ENCODE results near the gene ADNP. TPM values are rescaled to one million over a fixed set of nuclear protein-coding genes. Genes with fewer than 3 reads are reported as not detected.

ADNP gene
- total RNA-seq, 5 donors from 2014 or later (not counting 1 experiment from before 2014, with no cell fraction given) = 57.4 to 66.8 (median 61.7) TPM

DNA sequence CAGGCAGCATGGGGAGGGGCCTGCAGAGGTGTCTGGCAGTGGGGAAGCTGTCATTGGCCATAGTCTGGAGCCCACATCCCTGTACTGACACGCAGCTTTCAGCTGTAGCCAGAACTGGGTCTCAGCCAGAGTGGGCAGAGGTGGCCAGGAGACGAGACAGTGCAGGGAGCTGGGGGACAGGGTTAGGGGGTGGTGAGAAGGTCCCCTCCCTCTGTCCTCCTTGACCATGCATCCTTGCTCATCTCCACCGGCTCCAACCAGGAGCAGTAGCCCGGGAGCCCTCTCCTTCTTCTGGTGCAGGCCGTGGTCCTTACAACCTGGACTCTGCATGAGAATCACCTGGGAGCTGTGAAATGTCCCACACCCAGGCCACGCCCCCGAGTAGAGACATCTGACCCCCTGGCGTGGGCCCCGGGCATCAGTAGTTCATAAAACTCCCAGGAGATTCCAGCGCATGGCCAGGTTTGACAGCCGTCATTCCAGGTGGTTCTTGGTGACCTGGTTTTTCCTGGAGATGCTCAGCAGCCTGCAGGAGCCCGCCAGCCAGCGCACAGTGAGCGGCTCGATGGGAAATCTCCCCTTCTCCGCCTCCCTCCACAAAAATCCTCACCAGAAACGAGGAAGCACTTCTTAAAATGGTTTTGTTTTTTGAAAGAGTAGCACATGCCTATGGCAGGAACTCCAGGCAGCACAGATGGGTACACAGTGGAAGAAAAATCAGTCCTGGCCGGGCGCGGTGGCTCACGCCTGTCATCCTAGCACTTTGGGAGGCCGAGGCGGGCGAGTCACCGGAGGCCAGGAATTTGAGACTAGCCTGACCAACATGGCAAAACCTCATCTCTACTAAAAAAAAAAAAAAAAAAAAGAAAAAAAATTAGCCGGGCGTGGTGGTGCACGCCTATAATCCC lies 56.2 kb downstream of the ADNP start:
- 90% methylated on average over 9 of the region's 28 CpGs for WGBS (ENCODE audit: insufficient coverage)
- H3K4me1 Mint-ChIP-seq = no peaks in the 10 kb centered on the region
- DNase-seq (no peak), ATAC-seq (replicated peaks in 1 of 4) (no peak)
- H3K9me3 ChIP-seq = no peaks in the 10 kb centered on the region
- no peak overlapping the region for H3K27ac ChIP-seq (ENCODE audit: low read length)
- ChIA-PET CTCF (no interaction called here), POLR2A (no interaction called here)
- no peak overlapping the region for H3K4me3 ChIP-seq (ENCODE audit: control insufficient read depth in 1 of 2, extremely low read depth in 1 of 2, low read length in 1 of 2)
- peaks cover 13% of the 10 kb centered on the region for H3K36me3 Mint-ChIP-seq
- no peaks in the 10 kb centered on the region for H3K27me3 ChIP-seq (replicated peaks in 1 of 2; ENCODE audit: control insufficient read depth in 2 of 2, extremely low read depth in 1 of 2, insufficient read depth in 2 of 2, low read length in 1 of 2)
- no peaks in the 10 kb centered on the region for H3K9me3 Mint-ChIP-seq
- no peak overlapping the region for H3K27ac Mint-ChIP-seq
- H3K4me1 ChIP-seq (ENCODE audit: control insufficient read depth in 1 of 2, extremely low read depth in 1 of 2, insufficient read depth in 2 of 2, low read length in 2 of 2) = no peaks in the 10 kb centered on the region
- no peaks in the 10 kb centered on the region for H3K27me3 Mint-ChIP-seq
- H3K36me3 ChIP-seq (ENCODE audit: control insufficient read depth in 2 of 2, extremely low read depth in 1 of 2, insufficient read depth in 1 of 2, low read length in 1 of 2) = peaks cover 2 to 12% of the 10 kb centered on the region in 2 donors
- H3K4me3 Mint-ChIP-seq = no peak overlapping the region

DNA sequence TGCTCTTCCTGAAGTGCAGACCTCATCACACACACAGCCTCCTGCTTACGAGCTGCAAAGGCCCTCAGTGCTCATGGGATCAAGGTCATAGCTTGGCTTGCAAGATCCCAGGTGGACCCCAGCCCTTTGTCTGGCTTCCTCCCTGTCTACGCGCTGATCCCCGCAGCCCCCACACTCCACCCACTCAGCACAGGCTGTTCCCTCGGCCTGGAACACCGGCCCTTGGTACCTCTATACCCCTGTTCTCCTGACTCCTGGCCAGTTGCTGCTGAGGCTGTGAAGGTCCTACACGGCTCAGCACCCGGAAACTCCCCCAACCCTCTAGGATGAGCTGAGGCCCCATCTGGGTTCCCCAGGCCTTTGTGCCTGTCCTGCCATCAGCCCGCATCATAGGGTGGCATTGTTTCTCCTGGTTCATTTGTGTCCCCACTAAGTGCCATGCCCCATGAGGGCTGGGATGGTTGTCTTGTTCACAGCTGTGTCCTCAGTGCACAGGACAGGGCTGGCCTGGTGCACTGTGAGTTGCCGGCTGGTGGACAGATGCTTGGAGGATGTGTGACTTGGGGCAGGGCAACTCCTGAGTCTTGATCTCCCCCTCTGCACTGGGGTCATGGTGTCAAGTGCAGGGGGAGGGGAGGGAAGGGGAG lies 57.0 kb downstream of the ADNP start:
- no peak for ATAC-seq (replicated peaks in 1 of 4)
- Histone ChIP-seq H3K27ac (ENCODE audit: low read length) (no peak overlapping the region), H3K4me3 (ENCODE audit: control insufficient read depth in 1 of 2, extremely low read depth in 1 of 2, low read length in 1 of 2) (no peak overlapping the region), H3K36me3 (ENCODE audit: control insufficient read depth in 2 of 2, extremely low read depth in 1 of 2, insufficient read depth in 1 of 2, low read length in 1 of 2) (peaks cover 2 to 10% of the 10 kb centered on the region in 2 donors), H3K4me1 (ENCODE audit: control insufficient read depth in 1 of 2, extremely low read depth in 1 of 2, insufficient read depth in 2 of 2, low read length in 2 of 2) (no peaks in the 10 kb centered on the region), H3K27me3 (replicated peaks in 1 of 2; ENCODE audit: control insufficient read depth in 2 of 2, extremely low read depth in 1 of 2, insufficient read depth in 2 of 2, low read length in 1 of 2) (no peaks in the 10 kb centered on the region), H3K9me3 (no peaks in the 10 kb centered on the region)
- no peaks in the 10 kb centered on the region for H3K27me3 Mint-ChIP-seq
- no peak overlapping the region for H3K27ac Mint-ChIP-seq
- no peaks in the 10 kb centered on the region for H3K4me1 Mint-ChIP-seq
- WGBS (ENCODE audit: insufficient coverage) = 90% methylated on average over 9 of the region's 10 CpGs
- ChIA-PET CTCF (no interaction called here), POLR2A (no interaction called here)
- DNase-seq = no peak
- no peak overlapping the region for H3K4me3 Mint-ChIP-seq
- no peaks in the 10 kb centered on the region for H3K9me3 Mint-ChIP-seq
- peaks cover 12% of the 10 kb centered on the region for H3K36me3 Mint-ChIP-seq

DNA sequence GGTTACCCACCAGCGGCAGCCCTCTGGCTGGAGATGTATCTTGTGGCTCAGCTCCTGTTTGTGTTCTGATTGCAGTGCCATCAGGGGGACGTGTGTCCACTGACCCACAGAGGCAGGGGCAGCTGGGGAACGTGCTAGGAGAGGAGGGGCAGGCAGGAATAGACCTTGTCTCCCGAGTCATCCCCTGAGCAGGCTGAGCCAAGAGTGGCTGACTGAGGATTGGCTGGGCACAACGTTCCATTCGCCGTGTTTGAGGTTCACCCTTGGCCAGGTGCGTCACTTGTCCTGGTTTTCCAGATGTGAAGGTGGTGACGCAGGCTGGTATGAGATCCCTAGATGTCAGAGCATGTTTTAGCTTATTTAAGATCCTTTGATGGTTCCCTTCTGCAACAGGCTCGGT lies 57.7 kb downstream of the ADNP start:
- Histone ChIP-seq H3K36me3 (ENCODE audit: control insufficient read depth in 2 of 2, extremely low read depth in 1 of 2, insufficient read depth in 1 of 2, low read length in 1 of 2) (peaks cover 2 to 7% of the 10 kb centered on the region in 2 donors), H3K27ac (ENCODE audit: low read length) (no peak overlapping the region), H3K27me3 (replicated peaks in 1 of 2; ENCODE audit: control insufficient read depth in 2 of 2, extremely low read depth in 1 of 2, insufficient read depth in 2 of 2, low read length in 1 of 2) (no peaks in the 10 kb centered on the region), H3K9me3 (no peaks in the 10 kb centered on the region), H3K4me3 (ENCODE audit: control insufficient read depth in 1 of 2, extremely low read depth in 1 of 2, low read length in 1 of 2) (no peak overlapping the region), H3K4me1 (ENCODE audit: control insufficient read depth in 1 of 2, extremely low read depth in 1 of 2, insufficient read depth in 2 of 2, low read length in 2 of 2) (no peaks in the 10 kb centered on the region)
- H3K4me3 Mint-ChIP-seq = no peak overlapping the region
- ATAC-seq (replicated peaks in 1 of 4) (no peak), DNase-seq (no peak)
- no peaks in the 10 kb centered on the region for H3K4me1 Mint-ChIP-seq
- peaks cover 9% of the 10 kb centered on the region for H3K36me3 Mint-ChIP-seq
- 93% methylated on average over 8 of the region's 10 CpGs for WGBS (ENCODE audit: insufficient coverage)
- no peak overlapping the region for H3K27ac Mint-ChIP-seq
- ChIA-PET POLR2A (no interaction called here), CTCF (no interaction called here)
- H3K9me3 Mint-ChIP-seq = no peaks in the 10 kb centered on the region
- H3K27me3 Mint-ChIP-seq = no peaks in the 10 kb centered on the region

DNA sequence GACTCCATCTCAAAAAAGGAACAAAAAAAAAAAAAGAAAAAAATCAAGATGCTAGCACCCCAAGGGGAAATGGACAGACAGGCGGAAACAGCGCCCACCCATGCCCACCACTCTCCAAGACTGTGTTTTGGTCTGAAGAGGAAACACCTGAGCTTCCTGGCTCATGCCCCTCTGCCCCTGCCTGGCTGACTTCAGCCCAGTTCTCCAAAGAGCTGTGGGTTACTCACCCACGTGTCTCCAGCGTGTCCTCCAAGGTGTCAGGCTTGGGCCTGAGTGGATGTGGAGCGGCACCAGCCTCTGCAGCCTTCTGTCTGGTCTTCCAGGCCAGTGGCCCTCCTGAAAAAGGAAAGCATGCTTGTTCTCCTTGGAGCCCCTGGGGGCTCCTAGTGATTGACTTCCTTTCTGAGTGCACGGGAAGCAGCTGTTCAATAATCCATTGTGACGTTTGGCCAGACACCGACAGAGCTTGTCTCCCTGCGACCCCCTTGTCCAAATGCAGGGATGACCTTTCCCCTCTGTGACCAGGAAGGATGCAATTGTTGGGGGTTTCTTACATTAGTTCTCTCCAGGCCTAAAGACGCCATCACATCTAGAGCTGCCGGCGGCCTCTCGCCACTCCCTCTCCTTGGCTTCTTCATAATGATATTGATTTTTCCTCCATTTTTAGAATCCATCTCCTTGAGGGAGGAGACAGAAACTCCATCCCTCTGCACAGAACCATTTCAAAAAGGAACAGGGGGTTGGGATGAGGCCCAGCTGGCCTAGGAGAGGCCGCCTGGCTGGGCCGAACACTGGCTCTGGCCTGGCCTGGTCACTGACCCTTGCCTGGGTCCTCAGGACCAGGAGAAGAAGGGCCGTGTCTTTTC lies 58.4 kb downstream of the ADNP start:
- Histone ChIP-seq H3K36me3 (ENCODE audit: control insufficient read depth in 2 of 2, extremely low read depth in 1 of 2, insufficient read depth in 1 of 2, low read length in 1 of 2) (peaks cover 2 to 7% of the 10 kb centered on the region in 2 donors), H3K27me3 (replicated peaks in 1 of 2; ENCODE audit: control insufficient read depth in 2 of 2, extremely low read depth in 1 of 2, insufficient read depth in 2 of 2, low read length in 1 of 2) (no peaks in the 10 kb centered on the region), H3K9me3 (no peaks in the 10 kb centered on the region), H3K4me1 (ENCODE audit: control insufficient read depth in 1 of 2, extremely low read depth in 1 of 2, insufficient read depth in 2 of 2, low read length in 2 of 2) (no peaks in the 10 kb centered on the region), H3K27ac (ENCODE audit: low read length) (no peak overlapping the region), H3K4me3 (ENCODE audit: control insufficient read depth in 1 of 2, extremely low read depth in 1 of 2, low read length in 1 of 2) (no peak overlapping the region)
- ChIA-PET POLR2A (interaction anchor here in 1 of 2 donors (0.7 kb wide), 1 partner anchor 48 kb away, joined by 4 read pairs; no protein-coding TSS in a partner anchor), CTCF (interaction anchor here in 1 of 2 donors (0.7 kb wide), 1 partner anchor 591 kb away, joined by 3 read pairs; no protein-coding TSS in a partner anchor)
- DNase-seq = no peak
- no peaks in the 10 kb centered on the region for H3K4me1 Mint-ChIP-seq
- H3K27ac Mint-ChIP-seq = no peak overlapping the region
- no peak overlapping the region for H3K4me3 Mint-ChIP-seq
- no peaks in the 10 kb centered on the region for H3K27me3 Mint-ChIP-seq
- peaks cover 15% of the 10 kb centered on the region for H3K36me3 Mint-ChIP-seq
- H3K9me3 Mint-ChIP-seq = no peaks in the 10 kb centered on the region
- WGBS (ENCODE audit: insufficient coverage) = 76% methylated on average over 9 of the region's 16 CpGs
- no peak for ATAC-seq (replicated peaks in 1 of 4)

DNA sequence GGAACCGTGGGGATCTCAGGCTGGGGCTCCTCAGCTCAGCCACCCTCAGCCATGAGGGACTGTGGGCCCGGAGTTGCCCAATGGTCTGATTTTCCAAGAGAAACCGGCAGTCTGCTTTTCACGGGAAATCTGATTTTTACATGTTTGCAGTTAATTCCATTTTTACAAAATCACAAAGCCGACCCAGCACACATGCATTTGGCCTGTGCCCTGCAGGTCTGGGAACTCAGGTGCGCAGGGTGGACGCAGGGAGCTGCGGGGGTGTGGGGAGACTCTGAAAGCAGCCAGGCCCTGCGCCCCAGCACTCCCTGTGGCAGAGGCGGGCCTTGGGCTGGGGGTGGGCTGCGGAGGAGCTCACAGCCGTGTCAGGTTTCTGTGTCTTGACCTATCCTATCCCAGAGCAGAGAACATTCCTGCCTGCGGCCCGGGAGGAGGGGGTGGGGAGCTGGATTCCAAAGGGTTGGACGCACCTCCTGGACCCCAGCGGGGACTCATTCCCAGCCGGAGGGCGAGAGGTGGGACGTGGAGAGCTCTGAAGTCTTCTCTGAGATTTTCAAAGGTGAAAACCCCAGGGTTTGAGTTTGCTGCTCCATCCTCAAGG lies 60.6 kb downstream of the ADNP start:
- Mint-ChIP-seq H3K27ac (no peak overlapping the region), H3K9me3 (no peaks in the 10 kb centered on the region), H3K27me3 (no peaks in the 10 kb centered on the region), H3K36me3 (peaks cover 8% of the 10 kb centered on the region), H3K4me3 (no peak overlapping the region), H3K4me1 (no peaks in the 10 kb centered on the region)
- H3K4me3 ChIP-seq (ENCODE audit: control insufficient read depth in 1 of 2, extremely low read depth in 1 of 2, low read length in 1 of 2) = no peak overlapping the region
- POLR2A ChIA-PET = no interaction called here
- DNase-seq (no peak), ATAC-seq (replicated peaks in 1 of 4) (no peak)
- no peaks in the 10 kb centered on the region for H3K4me1 ChIP-seq (ENCODE audit: control insufficient read depth in 1 of 2, extremely low read depth in 1 of 2, insufficient read depth in 2 of 2, low read length in 2 of 2)
- H3K27ac ChIP-seq (ENCODE audit: low read length) = no peak overlapping the region
- H3K27me3 ChIP-seq (replicated peaks in 1 of 2; ENCODE audit: control insufficient read depth in 2 of 2, extremely low read depth in 1 of 2, insufficient read depth in 2 of 2, low read length in 1 of 2) = no peaks in the 10 kb centered on the region
- no peaks in the 10 kb centered on the region for H3K9me3 ChIP-seq
- 94% methylated on average over 13 of the region's 19 CpGs for WGBS (ENCODE audit: insufficient coverage)
- H3K36me3 ChIP-seq (ENCODE audit: control insufficient read depth in 2 of 2, extremely low read depth in 1 of 2, insufficient read depth in 1 of 2, low read length in 1 of 2) = peaks cover 0 to 2% of the 10 kb centered on the region in 2 donors
- CTCF ChIA-PET = no interaction called here

All from T-cell (primary cell).